Fibroblast of pulmonary artery (primary cell): ENCODE measurements around the gene PPFIBP1.

ENCODE experiments used
- DNase-seq: peaks from one replicate; pipeline ENCODE4 v3.0.0-alpha.2; 2010; ENCODE audit warnings: low read depth
- H3K4me3 ChIP-seq: replicated peaks from 2 replicates; pipeline ENCODE4 v1.5.1; 2011; ENCODE audit warnings: low read depth, mild to moderate bottlenecking, control low read depth, low read length, moderate library complexity
- TF ChIP-seq, protein P1 (sequence below): IDR thresholded peaks from 2 replicates; pipeline ENCODE4 v1.5.1; 2011; ENCODE audit warnings: mild to moderate bottlenecking, control low read depth, low read length, inconsistent platforms; ENCODE audit errors: missing control alignments

The PPFIBP1 gene

DNA sequence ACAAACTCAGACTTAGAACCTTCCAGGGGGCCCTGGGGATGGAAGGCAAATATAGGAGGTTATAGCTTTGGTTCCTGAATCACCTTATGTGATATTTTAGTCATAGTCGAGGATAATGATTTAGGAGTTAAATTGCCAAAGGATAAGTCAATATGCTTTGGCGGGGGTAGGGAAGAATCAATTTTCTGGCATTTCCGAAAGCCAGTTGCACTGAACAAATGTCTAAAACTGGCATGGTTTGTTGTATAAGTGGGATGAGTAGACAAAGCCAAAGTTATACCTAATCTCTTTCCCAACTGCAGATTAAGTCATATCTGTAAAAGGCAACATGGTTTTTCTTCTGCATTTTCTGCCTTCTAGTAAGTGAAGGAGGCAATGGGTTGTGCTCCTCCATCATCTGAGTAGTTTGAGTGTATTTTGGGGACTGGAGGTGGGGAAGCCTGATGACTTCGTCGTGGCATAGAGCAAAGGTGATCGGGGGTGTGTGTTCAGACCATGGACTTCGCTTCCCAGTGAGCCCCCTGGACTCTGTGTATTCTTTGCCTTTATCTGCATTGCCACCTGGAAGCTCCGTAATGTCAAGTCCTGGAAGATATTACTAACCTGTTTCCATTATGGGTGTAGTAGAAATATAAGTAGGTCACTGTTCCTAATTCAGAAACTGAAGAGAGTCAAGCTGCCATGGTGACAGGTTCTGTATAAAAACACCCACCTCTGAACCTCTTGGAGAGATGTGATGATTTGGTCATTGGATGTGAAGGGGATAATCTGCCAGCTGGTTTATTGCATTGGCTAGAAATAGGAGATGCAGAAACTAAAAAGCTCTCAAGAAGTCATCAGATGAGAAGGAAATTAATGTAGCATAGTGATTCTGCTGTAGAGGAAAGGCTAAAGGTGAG is 24.5 kb downstream of the PPFIBP1 start:
- TF ChIP-seq, protein P1, sequence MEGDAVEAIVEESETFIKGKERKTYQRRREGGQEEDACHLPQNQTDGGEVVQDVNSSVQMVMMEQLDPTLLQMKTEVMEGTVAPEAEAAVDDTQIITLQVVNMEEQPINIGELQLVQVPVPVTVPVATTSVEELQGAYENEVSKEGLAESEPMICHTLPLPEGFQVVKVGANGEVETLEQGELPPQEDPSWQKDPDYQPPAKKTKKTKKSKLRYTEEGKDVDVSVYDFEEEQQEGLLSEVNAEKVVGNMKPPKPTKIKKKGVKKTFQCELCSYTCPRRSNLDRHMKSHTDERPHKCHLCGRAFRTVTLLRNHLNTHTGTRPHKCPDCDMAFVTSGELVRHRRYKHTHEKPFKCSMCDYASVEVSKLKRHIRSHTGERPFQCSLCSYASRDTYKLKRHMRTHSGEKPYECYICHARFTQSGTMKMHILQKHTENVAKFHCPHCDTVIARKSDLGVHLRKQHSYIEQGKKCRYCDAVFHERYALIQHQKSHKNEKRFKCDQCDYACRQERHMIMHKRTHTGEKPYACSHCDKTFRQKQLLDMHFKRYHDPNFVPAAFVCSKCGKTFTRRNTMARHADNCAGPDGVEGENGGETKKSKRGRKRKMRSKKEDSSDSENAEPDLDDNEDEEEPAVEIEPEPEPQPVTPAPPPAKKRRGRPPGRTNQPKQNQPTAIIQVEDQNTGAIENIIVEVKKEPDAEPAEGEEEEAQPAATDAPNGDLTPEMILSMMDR, result no peak
- no peak overlapping the region for H3K4me3 ChIP-seq
- DNase-seq, result no peak

DNA sequence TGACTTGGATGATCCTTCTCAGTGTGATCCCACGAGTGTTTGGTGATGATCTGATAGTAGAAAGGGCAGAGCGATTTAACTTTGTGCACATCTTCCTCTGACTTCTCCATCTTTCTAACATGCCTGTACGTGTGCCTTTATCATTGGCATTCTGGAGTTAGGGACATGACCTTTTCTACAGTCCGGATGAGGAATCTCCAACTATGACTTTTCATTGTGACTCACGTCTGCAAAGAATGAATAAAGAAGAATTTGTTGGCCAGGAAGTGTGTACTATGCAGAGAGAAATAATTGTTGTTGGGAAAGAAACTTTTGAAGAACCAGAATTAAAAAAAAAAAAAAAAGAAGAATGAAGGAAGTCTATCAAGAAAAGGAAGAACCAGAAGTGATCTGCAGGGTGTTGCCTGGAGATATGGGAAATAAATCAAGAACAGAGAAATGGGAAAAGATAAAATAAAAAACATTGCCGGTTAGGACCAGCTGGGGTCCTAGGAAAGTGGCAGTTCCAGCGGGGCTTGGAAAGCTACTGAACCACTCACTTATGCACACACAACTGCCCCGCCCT is 25.3 kb downstream of the PPFIBP1 start:
- peak; percentile 89 for DNase-seq
- peak overlapping the region; percentile 30 for H3K4me3 ChIP-seq
- TF ChIP-seq, protein P1, result no peak

DNA sequence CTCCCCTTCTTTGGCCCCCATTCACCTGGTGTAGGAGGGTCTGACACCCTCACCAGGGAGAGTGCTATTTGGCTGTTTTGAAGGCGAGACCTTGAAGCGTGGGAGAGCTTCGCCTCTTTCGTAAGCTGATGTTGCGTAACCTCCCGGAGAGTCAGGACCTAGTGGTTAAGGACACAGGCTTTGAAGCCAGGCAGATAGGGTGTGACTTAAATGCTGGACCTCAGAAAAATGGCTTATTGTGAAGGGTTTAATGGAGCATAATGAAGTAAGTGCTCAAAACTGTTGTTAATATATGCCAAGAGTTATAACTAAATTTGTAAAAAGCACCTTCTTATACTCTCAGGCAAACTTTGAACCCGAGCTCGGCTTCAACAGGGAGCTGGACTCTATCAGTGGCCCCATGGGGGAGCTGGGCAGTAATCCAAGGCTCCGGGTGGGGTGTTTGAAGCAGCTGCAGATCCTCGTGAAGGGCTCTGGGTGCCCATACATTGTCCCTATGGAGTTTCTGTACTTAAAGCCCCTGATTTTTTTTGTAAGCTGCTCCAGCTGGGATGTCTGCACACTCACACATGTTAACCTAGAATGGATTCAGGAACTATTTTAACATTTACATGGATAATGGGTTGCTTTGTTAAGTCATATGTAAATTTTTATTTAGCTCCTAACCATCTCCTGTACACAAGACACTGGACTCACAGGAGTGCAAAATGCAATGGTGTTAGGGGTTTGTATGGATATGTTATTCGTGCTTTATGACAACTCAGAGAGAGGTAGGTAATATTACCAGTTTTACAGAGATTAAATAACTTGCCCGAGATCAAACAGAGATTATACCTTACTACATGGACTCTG is 26.0 kb downstream of the PPFIBP1 start:
- TF ChIP-seq, protein P1, result no peak
- DNase-seq, result peak; percentile 99
- H3K4me3 ChIP-seq, result peak overlapping the region; percentile 30

DNA sequence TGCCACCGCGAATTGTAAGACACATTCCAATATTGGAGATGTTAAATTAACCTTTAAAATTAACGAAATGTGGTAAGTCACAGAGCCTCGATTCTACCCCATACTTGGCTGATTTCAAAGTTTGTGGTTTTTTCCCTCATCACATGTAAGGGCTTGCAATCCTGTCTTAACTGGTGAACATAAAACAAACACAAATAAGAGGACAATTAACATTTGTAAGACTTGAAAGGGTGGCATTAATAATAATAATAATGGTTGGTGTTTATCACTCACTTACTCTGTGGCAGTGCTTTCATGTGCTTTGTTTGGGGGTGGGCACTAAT is 26.6 kb downstream of the PPFIBP1 start:
- DNase-seq, result no peak
- TF ChIP-seq, protein P1, result no peak
- H3K4me3 ChIP-seq, result no peak overlapping the region

DNA sequence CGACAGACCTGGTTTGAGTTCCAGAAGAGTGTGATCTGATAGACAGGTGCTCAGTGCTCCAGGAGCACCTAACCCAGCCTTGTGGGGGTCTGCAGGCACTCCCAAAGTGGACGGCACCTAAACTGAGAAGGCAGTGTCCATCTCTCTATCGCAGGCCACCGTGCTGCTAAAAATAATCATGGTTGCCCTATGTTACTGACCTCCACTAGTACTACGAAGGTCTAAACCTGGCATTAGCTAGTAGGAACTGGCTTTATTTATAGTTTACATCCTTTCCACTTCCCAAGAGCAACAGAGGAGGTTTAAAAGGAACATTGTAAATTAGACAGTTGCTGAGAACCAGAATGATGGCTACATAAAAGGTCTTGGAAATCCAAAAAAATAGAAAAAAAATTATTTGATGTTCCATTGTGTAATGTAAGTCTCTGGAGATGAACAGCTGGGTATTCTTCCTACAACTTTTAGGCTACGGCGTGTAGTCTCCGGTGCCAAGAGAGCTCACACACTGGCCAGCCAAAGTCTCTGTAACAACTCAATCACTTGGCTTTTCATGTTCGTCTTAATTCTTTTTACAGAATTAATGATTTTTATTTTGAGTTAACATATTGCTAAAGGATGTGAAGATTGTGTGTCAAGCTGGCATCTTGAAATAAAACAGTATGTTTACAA is 27.3 kb downstream of the PPFIBP1 start:
- H3K4me3 ChIP-seq, result no peak overlapping the region
- no peak for DNase-seq
- TF ChIP-seq, protein P1, result no peak

DNA sequence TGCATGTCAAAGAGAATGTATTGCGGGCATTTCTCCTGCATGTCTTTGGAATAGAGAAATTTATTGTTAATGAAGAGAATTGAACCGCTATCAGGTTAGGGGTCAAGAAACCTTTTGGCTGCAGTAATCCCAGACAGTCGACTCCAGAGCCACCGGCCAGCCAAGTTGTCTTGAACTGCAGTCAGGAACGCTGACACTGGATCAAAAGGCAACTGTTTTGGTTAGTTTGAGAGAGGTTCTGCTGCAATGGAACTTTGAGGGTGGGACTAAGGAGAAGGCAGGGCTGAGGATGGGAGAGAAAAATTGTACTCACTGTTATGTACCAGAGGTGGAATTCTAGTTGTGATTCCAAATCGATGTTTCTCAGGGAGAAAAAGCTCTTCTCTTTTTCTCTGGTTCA is 28.2 kb downstream of the PPFIBP1 start:
- DNase-seq, result no peak
- TF ChIP-seq, protein P1, result no peak
- H3K4me3 ChIP-seq, result no peak overlapping the region
